Activated CD4-positive, CD25-positive, alpha-beta regulatory T cell treated with anti-CD3 and anti-CD28 coated beads, Interleukin-2, amount 50 U/mL, for 24 hours (primary cell): ENCODE results near the gene CER1.
"Not testable (repeated sequence)": the region's sequence is repeated elsewhere in the genome, so short reads cannot be mapped to it uniquely, and the experiment has no call there.

Experiments used
- ATAC-seq, 2 donors: fragments of 150-1000 bp; cut with Tn5 transposase; one replicate each; pipeline ENCODE4 v1.10.0; 2021; ENCODE audit warnings: mild to moderate bottlenecking in 1 of 2, moderate library complexity in 1 of 2

Gene CER1

DNA sequence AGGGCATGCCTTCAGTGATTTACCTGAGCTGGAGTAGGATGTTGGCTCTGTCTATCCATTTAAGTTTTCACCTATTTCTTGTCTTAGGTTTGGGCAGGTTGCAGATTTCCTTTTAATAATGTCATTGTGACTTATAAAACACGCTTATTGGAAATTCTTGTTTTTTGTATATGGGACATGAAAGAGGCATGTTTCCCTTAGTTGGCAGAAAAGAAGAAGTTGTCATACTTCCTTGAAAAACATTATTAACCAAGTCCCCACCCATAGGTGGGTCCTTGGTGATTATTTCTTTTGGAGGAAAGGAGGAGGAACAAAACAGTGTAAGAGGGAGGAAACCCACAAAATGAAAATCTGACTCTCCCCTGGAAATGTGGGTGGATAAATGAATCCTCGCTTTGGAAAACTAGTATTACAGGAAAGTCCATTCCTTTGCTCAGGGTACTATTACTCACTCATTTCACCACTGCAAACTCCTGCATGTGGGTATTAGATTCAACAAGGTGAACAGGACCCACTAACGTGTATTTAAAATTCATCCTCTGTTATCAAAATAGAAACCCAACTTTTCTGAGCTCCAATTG, 9.3 kb downstream of the CER1 start:
- ATAC-seq: no peak

DNA sequence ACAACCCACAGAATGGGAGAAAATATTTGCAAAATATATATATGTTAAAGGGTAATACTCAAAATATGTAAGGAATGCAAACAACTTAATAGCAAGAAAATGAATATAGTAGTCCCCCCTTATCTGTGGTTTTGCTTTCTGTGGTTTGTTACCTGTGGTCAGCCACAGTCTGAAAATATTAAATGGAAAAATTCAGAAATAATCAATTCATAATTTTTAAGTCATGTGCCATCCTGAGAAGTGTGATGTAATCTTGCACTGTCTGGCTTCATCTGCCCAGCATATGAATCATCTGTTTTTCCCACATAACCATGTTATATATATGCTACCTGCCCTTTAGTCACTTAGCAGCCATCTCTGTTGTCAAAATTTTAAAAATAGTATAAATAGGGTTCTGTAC, 11.7 kb downstream of the CER1 start:
- ATAC-seq: peak; percentile 61 to 74

DNA sequence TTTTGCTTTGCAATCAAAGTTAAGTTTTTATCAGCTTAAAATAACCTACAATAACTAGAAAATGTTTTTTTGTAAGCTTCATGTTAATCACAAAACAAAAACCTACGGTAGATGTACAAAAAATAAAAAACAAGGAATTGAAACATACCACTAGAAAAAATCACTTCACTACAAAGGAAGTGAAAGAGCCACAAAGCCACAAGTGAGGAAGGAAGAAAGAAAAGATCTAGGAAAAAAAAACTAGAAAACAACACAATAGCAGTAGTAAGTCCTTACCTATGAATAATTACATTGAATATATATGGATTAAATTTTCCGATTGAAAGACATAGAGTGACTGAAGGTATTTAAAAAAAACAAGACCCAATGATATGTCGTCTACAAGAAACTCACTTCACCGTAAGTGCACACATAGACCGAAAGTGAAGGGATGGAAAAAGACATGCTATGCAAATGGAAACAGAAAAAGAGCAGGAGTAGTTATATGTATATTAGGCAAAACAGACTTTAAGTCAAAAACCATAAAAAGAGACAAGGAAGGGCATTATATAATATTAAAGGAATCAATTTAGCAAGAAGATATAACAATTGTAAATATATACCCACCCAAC, 15.9 kb downstream of the CER1 start:
- ATAC-seq: no peak

DNA sequence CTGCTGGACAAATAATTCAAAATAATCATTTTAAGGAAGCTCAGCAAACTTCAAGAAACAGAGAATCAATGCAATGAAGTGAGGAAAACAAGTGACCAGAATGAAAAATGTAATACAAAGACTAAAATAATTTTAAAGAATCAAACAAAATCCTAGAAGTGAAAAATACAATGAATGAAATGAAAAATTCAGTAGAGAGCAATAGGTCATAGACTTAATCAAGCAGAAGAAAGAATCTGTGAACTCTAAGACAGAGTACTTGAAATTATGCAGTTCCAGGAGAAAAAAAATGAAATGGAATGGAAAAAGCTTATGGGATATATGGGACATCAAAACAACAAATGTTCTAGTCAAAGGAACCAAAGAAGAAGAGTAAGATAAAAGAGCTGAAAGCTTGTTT, 17.5 kb downstream of the CER1 start:
- no peak for ATAC-seq

DNA sequence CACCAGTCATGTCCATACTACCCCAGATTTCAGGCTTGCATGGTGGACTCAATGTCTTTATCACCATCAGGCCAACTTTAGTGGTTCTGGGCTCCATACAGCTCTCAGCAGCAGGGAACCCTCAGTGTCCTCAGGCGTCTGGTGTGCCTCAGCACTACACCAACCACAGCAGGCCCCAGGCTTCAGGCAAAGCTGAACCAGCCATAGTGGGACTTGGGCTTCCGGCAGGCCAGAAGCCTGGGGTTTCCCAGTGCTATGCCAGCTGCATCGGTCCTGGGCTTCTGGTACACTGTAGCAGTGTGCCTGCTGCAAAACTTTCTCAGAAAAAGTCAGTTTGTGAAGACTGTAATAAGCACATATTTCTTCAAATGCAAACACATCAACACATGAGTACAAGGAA, 18.3 kb downstream of the CER1 start:
- no peak for ATAC-seq

DNA sequence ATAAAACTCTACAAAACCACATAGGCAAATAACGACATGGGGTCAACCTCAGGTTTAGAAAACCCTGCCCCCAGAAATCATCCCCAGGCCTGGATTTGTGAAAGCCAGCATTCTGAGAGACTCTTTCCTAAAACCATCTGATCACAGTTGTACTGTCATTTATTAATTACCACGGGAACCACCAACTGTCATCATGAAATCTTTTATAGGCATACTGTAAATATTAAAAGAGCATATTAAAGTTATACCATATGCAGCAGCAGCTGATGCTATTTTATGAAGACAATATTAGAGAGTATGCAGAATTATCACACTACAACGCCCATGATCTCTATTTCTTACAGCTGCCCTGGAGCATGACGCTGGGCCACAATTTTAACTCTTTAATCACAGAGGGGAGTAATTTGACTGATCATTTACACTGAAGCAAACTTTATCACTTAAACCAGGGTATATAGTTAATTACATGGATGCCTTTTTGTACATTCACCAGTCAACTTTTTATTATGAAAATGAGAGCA, 20.3 kb downstream of the CER1 start:
- ATAC-seq: no peak

DNA sequence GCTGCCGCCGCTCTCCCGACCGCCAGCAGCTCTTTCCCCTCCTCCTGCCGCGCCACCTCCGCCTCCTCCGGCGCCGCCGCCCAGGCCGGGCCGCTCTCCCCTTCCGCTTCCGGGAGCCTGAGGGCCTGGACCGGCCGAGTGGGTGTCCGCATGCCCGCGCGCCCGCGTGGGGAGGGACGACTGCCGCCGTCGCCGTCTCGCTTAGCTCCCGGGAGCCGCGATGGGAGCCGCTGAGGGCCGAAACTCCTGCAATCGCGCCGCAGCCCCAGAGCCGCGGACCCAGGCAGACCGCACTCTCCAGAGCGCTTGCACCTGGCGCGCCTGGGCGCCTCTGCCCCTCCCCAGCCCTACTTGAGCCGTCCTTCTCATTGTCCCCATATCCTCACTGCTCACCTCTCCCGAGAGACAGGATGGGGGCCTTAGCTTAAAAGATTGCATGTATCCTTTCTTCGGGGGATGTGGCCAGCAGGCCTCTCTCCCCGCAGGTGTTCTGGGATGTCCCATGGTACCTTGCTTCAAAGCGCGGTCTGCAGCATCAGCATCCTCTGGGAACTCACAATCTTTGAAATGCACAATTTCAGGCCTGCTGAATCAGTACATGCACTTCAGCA, 29.2 kb downstream of the CER1 start, which contains the start of gene ZDHHC21:
Gene ZDHHC21 (minus strand): TSS at position 182 of the 611 bp plus-strand sequence. CDS start 19,092 bp downstream, outside the sequence.
- ATAC-seq: peak; percentile 84 to 88

DNA sequence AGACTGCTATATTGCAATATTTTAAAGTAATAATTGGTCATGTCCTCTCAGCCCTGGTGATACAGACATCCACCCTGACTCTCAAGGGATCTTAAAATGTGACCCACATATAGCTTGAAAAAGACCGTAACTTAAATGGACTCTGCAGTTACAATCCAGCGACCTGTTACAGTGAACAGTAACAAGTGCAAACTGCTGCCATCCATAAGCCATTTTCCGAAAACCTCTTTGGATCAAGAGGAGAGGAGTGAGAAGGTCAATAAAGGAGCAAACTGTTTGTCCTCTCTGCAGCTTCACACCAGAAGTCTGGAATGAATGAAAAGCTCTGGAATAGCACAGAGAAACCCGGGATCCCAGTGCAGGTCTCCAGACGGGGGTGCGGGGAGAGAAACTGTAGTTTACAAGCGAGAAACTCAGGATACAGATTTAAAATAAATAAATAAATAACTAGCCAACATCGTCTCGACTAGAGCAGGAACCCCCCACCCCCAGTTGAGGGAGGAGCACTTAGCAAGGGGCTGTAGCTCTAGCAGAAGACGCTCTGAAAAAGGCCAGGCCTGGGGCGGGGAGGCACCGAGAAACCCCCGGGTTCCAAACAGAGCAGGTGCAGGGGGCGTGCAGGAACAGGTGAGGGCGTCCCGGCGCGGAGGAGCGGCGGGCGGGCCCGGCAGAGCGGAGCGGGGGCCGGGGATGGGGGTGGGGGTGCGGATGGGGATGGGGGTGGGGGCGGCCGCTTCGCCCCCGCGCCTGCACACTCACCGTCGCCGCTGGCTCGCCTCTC, 29.9 kb downstream of the CER1 start:
- peak; percentile 36 to 50 for ATAC-seq

DNA sequence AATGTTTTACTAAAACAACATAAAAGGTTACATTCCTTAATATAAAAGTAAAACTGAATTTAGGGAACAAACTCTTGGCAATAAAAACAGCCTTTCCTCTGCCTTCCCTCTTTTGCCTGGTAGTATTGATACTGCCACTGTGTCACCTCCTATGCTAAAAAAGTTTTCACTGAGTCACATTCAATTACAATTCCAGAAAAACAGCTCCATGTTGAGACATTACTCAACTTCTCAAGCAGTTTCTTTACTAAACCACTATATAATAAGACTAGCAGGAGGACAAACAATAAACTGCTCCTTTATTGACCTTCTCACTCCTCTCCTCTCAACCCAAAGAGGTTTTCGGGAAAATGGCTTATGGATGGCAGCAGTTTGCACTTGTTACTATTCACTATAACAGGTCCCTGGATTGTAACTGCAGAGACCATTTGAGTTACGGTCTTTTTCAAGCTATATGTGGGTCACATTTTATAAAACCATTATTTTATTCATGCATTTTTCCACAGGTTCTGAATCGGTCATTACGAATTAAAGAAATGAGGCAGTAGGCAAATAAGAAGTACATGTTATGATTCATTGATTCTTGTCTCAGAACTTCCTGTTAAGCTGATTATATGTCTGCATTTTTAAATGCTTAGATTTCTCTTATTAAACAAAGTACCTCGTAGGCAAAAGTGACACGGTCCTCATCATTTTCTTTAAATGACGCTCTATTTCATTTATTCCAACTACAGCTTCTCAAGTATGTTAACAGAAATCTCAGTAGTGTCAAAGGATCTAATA, 31.4 kb downstream of the CER1 start:
- no peak for ATAC-seq

DNA sequence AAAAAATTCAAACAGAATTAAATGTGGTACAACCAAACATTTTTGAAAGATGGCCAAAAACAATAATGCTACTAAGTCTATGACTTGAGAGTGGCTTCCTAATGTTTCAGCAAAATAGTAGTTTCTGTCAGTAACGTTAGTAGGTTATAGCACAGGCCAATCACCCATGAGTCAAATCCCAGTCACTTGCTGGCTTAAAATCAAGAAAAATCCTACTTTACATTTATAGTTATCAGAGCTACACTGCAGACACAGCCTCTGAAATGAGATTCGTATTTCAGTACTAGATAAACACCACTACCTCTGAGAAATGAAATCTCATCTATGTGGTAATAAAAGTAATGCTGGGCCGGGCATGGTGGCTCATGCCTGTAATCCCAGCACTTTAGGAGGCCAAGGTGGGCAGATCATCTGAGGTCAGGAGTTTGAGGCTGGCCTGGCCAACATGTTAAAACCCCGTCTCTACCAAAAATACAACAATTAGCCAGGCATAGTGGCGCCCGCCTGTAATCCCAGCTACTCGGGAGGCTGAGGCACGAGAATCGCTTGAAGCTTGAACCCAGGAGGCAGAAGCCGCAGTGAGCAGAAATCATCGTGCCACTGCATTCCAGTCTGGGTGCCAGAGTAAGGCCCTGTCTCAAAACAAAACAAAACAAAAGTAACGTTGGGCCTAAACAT, 35.4 kb downstream of the CER1 start:
- no peak for ATAC-seq

DNA sequence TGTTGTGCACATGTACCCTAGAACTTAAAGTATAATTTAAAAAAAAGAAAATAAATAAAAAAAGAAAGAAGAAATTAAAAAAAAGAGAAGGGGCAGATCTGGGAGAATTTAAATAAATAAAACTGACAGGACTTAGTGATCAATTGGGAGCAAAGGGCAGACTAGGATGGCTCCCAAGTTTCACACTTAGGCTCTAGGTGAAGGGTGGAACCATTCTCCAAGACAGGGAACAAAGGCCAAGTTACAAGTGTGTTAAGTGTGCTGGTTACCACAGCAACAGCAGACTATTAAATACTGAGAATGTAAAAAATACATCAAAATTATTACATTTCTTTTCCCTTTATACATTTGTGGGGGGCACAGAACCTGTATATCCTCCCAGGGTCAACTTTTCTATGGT, 36.4 kb downstream of the CER1 start:
- no peak for ATAC-seq

DNA sequence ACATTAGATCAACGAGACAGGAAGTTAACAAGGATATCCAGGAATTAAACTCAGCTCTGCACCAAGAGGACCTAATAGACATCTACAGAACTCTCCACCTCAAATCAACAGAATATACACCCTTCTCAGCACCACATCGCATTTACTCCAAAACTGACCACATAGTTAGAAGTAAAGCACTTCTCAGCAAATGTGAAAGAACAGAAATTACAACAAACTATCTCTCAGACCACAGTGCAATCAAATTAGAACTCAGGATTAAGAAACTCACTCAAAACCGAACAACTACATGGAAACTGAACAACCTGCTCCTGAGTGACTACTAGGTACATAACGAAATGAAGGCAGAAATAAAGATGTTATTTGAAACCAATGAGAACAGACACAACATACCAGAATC, 39.9 kb downstream of the CER1 start:
- ATAC-seq: not testable (repeated sequence)

DNA sequence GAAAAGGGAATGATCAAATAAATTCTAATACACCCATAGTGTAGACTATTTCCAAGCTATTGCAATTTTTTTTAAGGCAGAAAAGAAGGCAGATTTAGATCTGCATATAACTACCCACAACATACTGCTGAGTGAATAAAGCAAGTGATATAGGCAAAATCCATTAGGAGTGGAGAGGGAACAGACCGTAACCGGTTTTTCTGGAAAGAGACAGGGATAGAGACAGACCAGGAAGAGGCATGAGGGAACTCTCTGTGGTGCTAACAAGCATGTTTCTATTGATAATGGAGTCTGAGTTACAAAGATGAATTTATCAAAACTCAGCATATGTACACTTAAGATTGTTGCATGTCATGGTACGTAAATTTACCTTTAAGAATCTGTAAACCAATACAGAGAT, 43.8 kb downstream of the CER1 start:
- ATAC-seq: no peak

DNA sequence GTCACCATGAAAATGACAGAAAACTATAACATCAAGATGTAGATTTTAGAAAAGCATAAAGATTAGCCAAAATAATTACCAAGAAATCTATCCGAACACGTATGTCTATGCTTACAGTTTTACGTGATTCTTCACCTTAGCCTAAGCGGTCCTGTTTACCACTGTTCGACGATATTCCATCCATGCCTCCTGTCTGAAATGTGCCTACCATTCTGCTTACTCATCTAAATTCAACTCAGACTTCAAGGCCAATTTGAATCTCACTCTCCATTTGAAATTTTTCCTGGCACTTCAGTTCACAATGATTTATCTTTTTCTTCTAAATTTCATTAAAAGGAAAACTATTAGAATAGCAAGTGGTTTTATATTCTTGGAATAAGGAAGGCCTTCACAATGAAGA, 44.7 kb downstream of the CER1 start:
- no peak for ATAC-seq

DNA sequence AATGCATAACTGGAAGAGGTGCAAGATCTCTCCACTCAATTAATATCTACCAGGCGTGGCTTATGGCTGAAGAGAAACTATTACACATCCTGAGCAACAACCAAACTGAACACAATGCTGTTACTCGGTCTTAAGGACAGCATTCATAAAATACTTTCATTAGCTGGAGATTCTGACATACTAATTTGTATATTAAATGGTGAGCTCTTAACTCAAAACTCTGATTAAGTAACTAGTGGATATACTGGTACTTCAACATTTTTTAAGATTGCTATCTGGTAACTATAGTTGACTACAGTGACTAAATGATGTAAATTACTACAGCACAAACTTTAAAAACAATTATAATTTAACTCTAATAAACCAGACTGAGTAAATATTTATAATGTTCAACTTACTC, 45.1 kb downstream of the CER1 start:
- ATAC-seq: no peak

DNA sequence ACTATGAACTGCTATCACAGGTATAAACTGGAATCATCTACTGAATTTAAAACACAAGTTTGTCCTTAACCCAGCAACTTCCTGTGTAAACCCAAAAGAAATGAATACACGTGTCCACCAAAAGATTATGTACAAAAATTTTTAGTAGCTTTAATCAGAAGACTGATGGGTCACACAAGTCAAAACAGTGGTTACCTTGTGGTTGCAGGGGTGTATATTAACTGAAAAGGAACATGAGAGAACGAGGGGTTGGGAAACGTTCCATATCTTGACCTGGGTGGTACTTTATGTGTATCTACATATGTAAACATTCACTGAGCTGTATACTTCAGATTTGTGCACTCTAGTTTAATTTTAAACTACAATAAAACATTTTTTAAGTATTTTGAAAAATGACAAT, 47.9 kb downstream of the CER1 start:
- ATAC-seq: no peak

DNA sequence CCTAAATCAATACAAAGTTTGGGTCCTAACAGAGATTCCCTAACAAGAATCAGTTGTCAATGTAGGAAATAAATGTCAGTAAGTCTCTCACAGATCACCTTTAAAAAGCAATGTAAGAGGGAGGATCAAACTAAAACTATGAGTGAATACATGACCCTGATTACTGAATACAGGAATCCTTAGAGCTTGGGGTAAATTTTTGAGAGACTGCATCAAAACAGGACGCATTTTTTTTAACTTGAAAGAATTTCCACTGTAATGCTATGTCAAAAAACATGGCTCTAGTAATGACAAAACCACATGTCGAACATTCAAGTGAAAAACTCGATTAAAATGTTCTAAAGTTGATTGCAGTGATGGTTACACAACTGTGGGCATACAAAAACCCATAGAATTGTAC, 51.2 kb downstream of the CER1 start:
- peak in 1 of 2 donors; percentile 33 for ATAC-seq

DNA sequence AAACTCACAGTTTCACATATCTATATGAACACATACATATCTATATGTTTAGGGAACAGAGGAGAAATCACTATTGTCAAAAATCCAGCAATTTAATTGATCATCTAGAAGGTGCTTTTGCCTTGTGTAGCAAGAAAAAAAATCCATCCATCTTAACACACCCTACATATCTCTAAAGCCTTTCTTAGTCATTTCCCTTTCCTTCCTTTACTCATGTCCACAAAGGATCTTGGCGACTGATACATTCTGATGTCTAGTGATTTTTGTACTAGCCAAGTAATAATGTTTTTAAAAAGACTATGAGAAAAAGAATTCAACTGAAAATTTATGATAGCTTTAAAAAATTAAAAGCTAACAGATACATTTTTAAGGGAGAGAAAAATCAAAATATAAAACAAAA, 51.8 kb downstream of the CER1 start:
- peak in 1 of 2 donors; percentile 81 for ATAC-seq
